GM12892 (cell line): ENCODE results near the gene TCF4.

ENCODE experiments used
- POLR2A ChIP-seq: IDR thresholded peaks from 2 replicates; pipeline ENCODE4 v1.6.1; 2011; ENCODE audit warnings: low read depth, low read length, control low read depth
- POLR2AphosphoS5 ChIP-seq: IDR thresholded peaks from 2 replicates; pipeline ENCODE4 v1.6.1; 2011; ENCODE audit warnings: low read depth, low read length, control low read depth
- TAF1 ChIP-seq: IDR thresholded peaks from 2 replicates; pipeline ENCODE4 v1.6.1; 2011; ENCODE audit warnings: low read depth, mild to moderate bottlenecking, control low read depth, low read length, borderline replicate concordance

GRCh38 chr18:55487997-55488396 lies 100.0 kb downstream of the TCF4 start:
- TF ChIP-seq TAF1 (no peak), POLR2A (no peak), POLR2AphosphoS5 (no peak)
